Subcutaneous adipose tissue (tissue), 4 donors: ENCODE data around the gene ME1. TPM values are rescaled to one million over a fixed set of nuclear protein-coding genes. Genes with fewer than 3 reads are reported as not detected.

Experiments
- CTCF ChIP-seq: fragments of 450-650 bp; IDR thresholded peaks from one replicate; pipeline ENCODE4 v1.5.1; 2016; ENCODE audit warnings: low read depth, mild to moderate bottlenecking, control low read depth, antibody characterized with exemption, moderate library complexity
- total RNA-seq, 4 donors: library from RNA; depleted of rRNA; stranded (reverse); fragments of >200 nt; gene quantifications; one replicate each; pipeline ENCODE4 v1.1.0, GENCODE V29; 2016

Gene ME1
- 10 to 100 TPM; 22.3 to 52.0 (median 38.3) TPM for total RNA-seq

- TF ChIP-seq CTCF = no peak
Measured at GRCh38 chr6:83430611-83431544, at the start of gene ME1. Gene ME1, minus strand, starts transcription at chr6:83431051. Its CDS starts 97 bp downstream, at chr6:83430954.

- no peak for TF ChIP-seq CTCF
Measured at GRCh38 chr6:83480470-83480869, 49.6 kb upstream of the ME1 start.

- no peak for TF ChIP-seq CTCF
Measured at GRCh38 chr6:83479389-83479788, 48.5 kb upstream of the ME1 start.

GRCh38 chr6:83476971-83477370 is 46.1 kb upstream of the ME1 start:
- TF ChIP-seq CTCF = no peak

- TF ChIP-seq CTCF = no peak
Measured at GRCh38 chr6:83474309-83474708, 43.5 kb upstream of the ME1 start.

GRCh38 chr6:83472767-83473166 is 41.9 kb upstream of the ME1 start:
- no peak for TF ChIP-seq CTCF

GRCh38 chr6:83470587-83470986 is 39.7 kb upstream of the ME1 start:
- no peak for TF ChIP-seq CTCF
